HCT116 (cell line): ENCODE data around the gene IPO13. TPM values are rescaled to one million over a fixed set of nuclear protein-coding genes. Genes with fewer than 3 reads are reported as not detected.

Source experiments
- ATAC-seq: fragments of 200-7000 bp; cut with Tn5 transposase; 2 replicates; pipeline ENCODE4 v1.9.1; 2020; ENCODE audit warnings: mild to moderate bottlenecking, moderate library complexity
- BruUV-seq: library from RNA; stranded (reverse); fragments of 400-500 nt; replicated peaks from 2 replicates; lab custom pipeline; 2021; lab: Mats Ljungman, UMichigan
- CTCF ChIA-PET: fragments of 300-600 bp; sonication (Branson Sonifier 250); formaldehyde crosslinking; loops from one replicate; lab custom pipeline; 2021; ENCODE audit warnings: antibody characterized with exemption; lab: Charles Lee
- POLR2A ChIA-PET: fragments of 300-600, 350-600 bp; sonication (Branson Sonifier 250); formaldehyde crosslinking; loops from one replicate; lab custom pipeline; 2021; ENCODE audit warnings: antibody characterized with exemption; lab: Charles Lee
- RAD21 ChIA-PET, 2 experiments: fragments of 300-600 bp; sonication (Branson Sonifier 250); formaldehyde crosslinking; loops; one replicate each; lab custom pipeline; 2023; ENCODE audit warnings: low total read pairs in 2 of 2; ENCODE audit not compliant: uncharacterized antibody in 2 of 2, unreplicated experiment in 2 of 2, low non-redundant PET in 1 of 2; lab: Charles Lee
- DNase-seq: peaks from one replicate; pipeline ENCODE4 v3.0.0-alpha.2; 2010; ENCODE audit warnings: low read depth, low spot score
- H2AFZ ChIP-seq: fragments of 200-600 bp; shearing (Covaris generic), sonication (generic); 2 replicates; pipeline ENCODE4 v1.6.1; 2017; ENCODE audit warnings: low read depth, mixed run types, mixed read lengths, antibody characterized with exemption, low read length; ENCODE audit not compliant: poor library complexity, severe bottlenecking
- H3K27ac ChIP-seq: 2 replicates; pipeline ENCODE4 v1.5.1; 2012; ENCODE audit warnings: low read depth, low read length
- H3K27me3 ChIP-seq: fragments of 200-600 bp; sonication (generic); 2 replicates; pipeline ENCODE4 v1.6.1; 2016; ENCODE audit warnings: mixed run types, low read length, mixed read lengths; ENCODE audit not compliant: insufficient read depth
- H3K36me3 ChIP-seq, 2 experiments: fragments of 200-500 bp in 1 of 2; fragments of 200-600 bp in 1 of 2; sonication (Bioruptor generic) in 1 of 2; sonication (generic) in 1 of 2; 2 replicates each; pipeline versions ENCODE4 v1.5.1 to v1.6.1; 2014 to 2016; ENCODE audit warnings: low read length in 2 of 2, inconsistent platforms in 1 of 2, mixed read lengths in 1 of 2, mixed run types in 1 of 2; ENCODE audit not compliant: insufficient read depth in 2 of 2, control insufficient read depth in 1 of 2
- H3K4me1 ChIP-seq, 2 experiments: fragments of 200-600 bp in 1 of 2; sonication (generic) in 1 of 2; 2 replicates each; pipeline versions ENCODE4 v1.5.1 to v1.6.1; 2012 to 2017; ENCODE audit warnings: low read length in 2 of 2, inconsistent platforms in 1 of 2, mild to moderate bottlenecking in 1 of 2, mixed read lengths in 1 of 2, mixed run types in 1 of 2, moderate library complexity in 1 of 2; ENCODE audit not compliant: insufficient read depth in 2 of 2, control insufficient read depth in 1 of 2
- H3K4me2 ChIP-seq: fragments of 200-600 bp; sonication (generic); 2 replicates; pipeline ENCODE4 v1.6.1; 2017; ENCODE audit warnings: mixed run types, low read length, mixed read lengths
- H3K4me3 ChIP-seq, 2 experiments: fragments of 200-600 bp in 1 of 2; sonication (generic) in 1 of 2; replicated peaks in 1 of 2; 2 replicates each; pipeline ENCODE4 v1.5.1; 2011 to 2016; ENCODE audit warnings: low read length in 2 of 2, control low read depth in 1 of 2, low read depth in 1 of 2, mild to moderate bottlenecking in 1 of 2, mixed read lengths in 1 of 2, mixed run types in 1 of 2
- H3K79me2 ChIP-seq: fragments of 200-600 bp; sonication (generic); 2 replicates; pipeline ENCODE4 v1.6.1; 2017; ENCODE audit warnings: mild to moderate bottlenecking, mixed run types, low read length, moderate library complexity, mixed read lengths; ENCODE audit not compliant: insufficient read depth
- H3K9ac ChIP-seq: fragments of 200-600 bp; sonication (generic); 2 replicates; pipeline ENCODE4 v1.6.1; 2016; ENCODE audit warnings: low read length, mixed read lengths
- H3K9me2 ChIP-seq: fragments of 200-600 bp; sonication (generic), shearing (Covaris generic); 2 replicates; pipeline ENCODE4 v1.6.1; 2017; ENCODE audit warnings: mixed run types, mild to moderate bottlenecking, moderate library complexity; ENCODE audit not compliant: insufficient read depth
- H3K9me3 ChIP-seq, 2 experiments: fragments of 200-500 bp in 1 of 2; fragments of 200-600 bp in 1 of 2; sonication (Bioruptor generic) in 1 of 2; sonication (generic) in 1 of 2; 2 replicates each; pipeline ENCODE4 v1.6.1; 2014 to 2017; ENCODE audit warnings: low read length in 2 of 2, mixed read lengths in 2 of 2, inconsistent platforms in 1 of 2, low read depth in 1 of 2, mild to moderate bottlenecking in 1 of 2, mixed run types in 1 of 2, moderate library complexity in 1 of 2; ENCODE audit not compliant: control insufficient read depth in 1 of 2, insufficient read depth in 1 of 2
- H4K20me1 ChIP-seq: fragments of 200-600 bp; sonication (generic), shearing (Covaris generic); 2 replicates; pipeline ENCODE4 v1.6.1; 2017; ENCODE audit warnings: mixed run types, mild to moderate bottlenecking, moderate library complexity; ENCODE audit not compliant: insufficient read depth
- CBX3 ChIP-seq: IDR thresholded peaks from 2 replicates; pipeline ENCODE4 v1.6.1; 2012; ENCODE audit warnings: low read depth
- CEBPB ChIP-seq: IDR thresholded peaks from 2 replicates; pipeline ENCODE4 v1.6.1; 2012; ENCODE audit warnings: low read depth
- CTCF ChIP-seq, 3 experiments: fragments of 200-600 bp in 1 of 3; sonication (generic) in 1 of 3; IDR thresholded peaks in 2 of 3; conservative IDR thresholded peaks in 1 of 3; 2 replicates each; pipeline ENCODE4 v1.5.1; 2012 to 2017; ENCODE audit warnings: low read depth in 2 of 3, low read length in 2 of 3, antibody characterized with exemption in 1 of 3, borderline replicate concordance in 1 of 3, control low read depth in 1 of 3, mild to moderate bottlenecking in 1 of 3, mixed read lengths in 1 of 3, mixed run types in 1 of 3, moderate library complexity in 1 of 3; ENCODE audit not compliant: insufficient read depth in 1 of 3
- EGR1 ChIP-seq: IDR thresholded peaks from 2 replicates; pipeline ENCODE4 v1.6.1; 2012; ENCODE audit warnings: low read depth
- EZH2 ChIP-seq: fragments of 200-600 bp; sonication (generic); IDR thresholded peaks from 2 replicates; pipeline ENCODE4 v1.6.1; 2017; ENCODE audit warnings: antibody characterized with exemption, mixed run types
- EZH2phosphoT487 ChIP-seq: fragments of 200-600 bp; IDR thresholded peaks from 2 replicates; pipeline ENCODE4 v1.6.1; 2018; ENCODE audit warnings: antibody characterized with exemption, borderline replicate concordance
- FOSL1 ChIP-seq: IDR thresholded peaks from 2 replicates; pipeline ENCODE4 v1.6.1; 2012; ENCODE audit warnings: low read depth
- JUND ChIP-seq: IDR thresholded peaks from 2 replicates; pipeline ENCODE4 v1.6.1; 2012
- MAX ChIP-seq: IDR thresholded peaks from 2 replicates; pipeline ENCODE4 v1.6.1; 2012
- POLR2A ChIP-seq: IDR thresholded peaks from 2 replicates; pipeline ENCODE4 v1.7.0; 2011; ENCODE audit warnings: borderline replicate concordance; ENCODE audit not compliant: insufficient read depth, insufficient read length; ENCODE audit errors: extremely low read depth
- RAD21 ChIP-seq: IDR thresholded peaks from 2 replicates; pipeline ENCODE4 v1.6.1; 2012; ENCODE audit warnings: low read depth, mild to moderate bottlenecking
- REST ChIP-seq: IDR thresholded peaks from 2 replicates; pipeline ENCODE4 v1.6.1; 2012; ENCODE audit warnings: low read depth
- SIN3A ChIP-seq: IDR thresholded peaks from 2 replicates; pipeline ENCODE4 v1.6.1; 2012; ENCODE audit warnings: low read depth
- SRF ChIP-seq: IDR thresholded peaks from 2 replicates; pipeline ENCODE4 v1.6.1; 2012; ENCODE audit warnings: low read depth
- TCF7L2 ChIP-seq: IDR thresholded peaks from 2 replicates; pipeline ENCODE4 v1.7.0; 2011; ENCODE audit warnings: borderline replicate concordance, inconsistent platforms; ENCODE audit not compliant: insufficient read depth, insufficient read length; ENCODE audit errors: extremely low read depth
- YY1 ChIP-seq: IDR thresholded peaks from 2 replicates; pipeline ENCODE4 v1.6.1; 2011; ENCODE audit warnings: low read length, low read depth, moderate library complexity, mild to moderate bottlenecking; ENCODE audit not compliant: insufficient replicate concordance; ENCODE audit errors: extremely low read depth
- ZFX ChIP-seq: fragments of 450-650 bp; IDR thresholded peaks from 2 replicates; pipeline ENCODE4 v1.6.1; 2017
- ZNF274 ChIP-seq: fragments of 200-500 bp; sonication (Bioruptor generic); IDR thresholded peaks from 2 replicates; pipeline ENCODE4 v1.6.1; 2014; ENCODE audit warnings: mild to moderate bottlenecking, low read depth, low read length, inconsistent platforms
- intact Hi-C: fragments of 100-400 bp; cut with micrococcal nuclease; formaldehyde crosslinking; loops from 2 replicates; pipeline ENCODE4 v1.10.0; 2022
- total RNA-seq: library from RNA; stranded (reverse); gene quantifications from one replicate; pipeline ENCODE4 v1.2.1, GENCODE V29; 2021; ENCODE audit not compliant: unreplicated experiment

The IPO13 gene
- total RNA-seq, 1 experiment from 2014 or later: 18.7 TPM

- no peaks in the 10 kb centered on the region for H4K20me1 ChIP-seq
- no peak overlapping the region for H3K4me2 ChIP-seq
- H3K79me2 ChIP-seq: peaks cover 23% of the 10 kb centered on the region
- DNase-seq (no peak), ATAC-seq (no peak)
- intact Hi-C loops: no loop called here
- peaks cover 5 to 9% of the 10 kb centered on the region in 2 experiments for H3K4me1 ChIP-seq
- no peaks in the 10 kb centered on the region for H3K9me2 ChIP-seq
- no TSS peak for BruUV-seq
- no peaks in the 10 kb centered on the region for H3K27me3 ChIP-seq
- H3K4me3 ChIP-seq: no peak overlapping the region
- H2AFZ ChIP-seq: no peak overlapping the region
- H3K9ac ChIP-seq: no peak overlapping the region
- ChIA-PET CTCF (no interaction called here), POLR2A (no interaction called here), RAD21 (no interaction called here)
- H3K27ac ChIP-seq: no peak overlapping the region
- peaks cover 6 to 47% of the 10 kb centered on the region in 2 experiments; a peak in 2 of 4 replicates for H3K36me3 ChIP-seq
- H3K9me3 ChIP-seq: no peaks in the 10 kb centered on the region
- TF ChIP-seq SRF (no peak), RAD21 (no peak), MAX (no peak), TCF7L2 (no peak), CBX3 (no peak), ZFX (no peak), POLR2A (no peak), EZH2phosphoT487 (no peak), EGR1 (no peak), EZH2 (no peak), CTCF (IDR thresholded peaks at IDR 0.05 in 2 of 3, conservative IDR thresholded peaks at IDR 0.05 in 1 of 3; ENCODE audit: borderline replicate concordance in 1 of 3, insufficient read depth in 1 of 3, low read depth in 2 of 3, low read length in 2 of 3) (no peak), CEBPB (no peak), ZNF274 (no peak), YY1 (no peak), SIN3A (no peak), JUND (no peak), FOSL1 (no peak), REST (no peak)
Measured at GRCh38 chr1:43985984-43986595, 39.3 kb downstream of the IPO13 start.
